ENCODE measurements around the gene ZNF592. TPM values are rescaled to one million over a fixed set of nuclear protein-coding genes. Genes with fewer than 3 reads are reported as not detected.

Gene ZNF592
- polyA plus RNA-seq, 2 of the 4 experiments (the other 2 are of a cell fraction): 12.4 to 13.9 TPM

GRCh38 chr15:84799511-84800187, 51.3 kb downstream of the ZNF592 start:
- Histone ChIP-seq H3K4me3 (no peak overlapping the region), H3K4me1 (no peaks in the 10 kb centered on the region), H3K4me2 (no peak overlapping the region), H3K9me3 (no peaks in the 10 kb centered on the region), H3K27ac (no peak overlapping the region)
- DNase-seq (ENCODE audit: low read depth in 1 of 2, low spot score in 1 of 2): no peak
- 88% methylated on average over 10 of the region's 10 CpGs for WGBS (ENCODE audit: missing lambda C conversion rate)
- peak in 1 of 2 experiments; percentile 13; a peak in 2 of 6 replicates for ATAC-seq
- POLR2A ChIA-PET: no interaction called here
- no peak for TF ChIP-seq KDM5A (IDR thresholded peaks at IDR 0.05)
- TF ChIP-seq NFE2L2 (conservative IDR thresholded peaks at IDR 0.05; ENCODE audit: low read length): no peak
- TF ChIP-seq KDM1A (IDR thresholded peaks at IDR 0.05; ENCODE audit: low read depth): no peak
- TF ChIP-seq MAFK (IDR thresholded peaks at IDR 0.05; ENCODE audit: partially characterized antibody): no peak
- no peak for TF ChIP-seq RARB (CRISPR knock-in tag; IDR thresholded peaks at IDR 0.05)
- no peak for TF ChIP-seq ZC3H11A (IDR thresholded peaks at IDR 0.05)
- no peak for TF ChIP-seq CHD2 (IDR thresholded peaks at IDR 0.05; ENCODE audit: low read length, partially characterized antibody)
- no peak for TF ChIP-seq PBX3 (IDR thresholded peaks at IDR 0.05)
- TF ChIP-seq TP53 (CRISPR knock-in tag; IDR thresholded peaks at IDR 0.05): no peak
- CTCF ChIA-PET: interaction anchor here (0.6 to 1.2 kb wide), 2 partner anchors 33 to 136 kb away, joined by 3 to 4 read pairs; no protein-coding TSS in a partner anchor
- no peak for FAIRE-seq

DNA sequence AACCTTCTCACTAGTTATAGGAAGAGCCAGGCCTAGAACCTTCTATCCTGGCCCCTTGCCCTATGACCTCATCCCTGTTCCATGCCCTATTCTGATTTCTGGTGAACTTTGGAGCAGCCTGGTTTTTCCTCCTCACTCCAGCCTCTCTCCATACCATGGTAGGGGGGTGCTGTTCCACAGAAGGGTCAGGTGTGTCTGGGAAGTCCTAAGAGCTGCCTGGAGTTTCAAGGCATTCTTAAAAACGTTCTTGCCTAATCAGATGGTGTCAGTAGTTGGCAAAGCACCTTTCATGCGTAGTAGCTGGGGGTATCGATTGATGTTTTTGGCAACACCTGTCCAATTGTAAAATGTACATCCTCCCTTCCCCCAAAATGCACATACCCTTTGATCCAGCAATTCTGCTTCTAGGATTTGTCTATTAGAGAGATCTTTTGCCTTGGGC, 52.0 kb downstream of the ZNF592 start:
- CTCF ChIA-PET: interaction anchor here (1.2 kb wide), 2 partner anchors 8 to 33 kb away, joined by 3 read pairs; no protein-coding TSS in a partner anchor
- ATAC-seq: no peak
- Histone ChIP-seq H3K9me3 (no peaks in the 10 kb centered on the region), H3K27ac (no peak overlapping the region), H3K4me3 (no peak overlapping the region), H3K4me2 (no peak overlapping the region), H3K4me1 (no peaks in the 10 kb centered on the region)
- TF ChIP-seq, protein P1, sequence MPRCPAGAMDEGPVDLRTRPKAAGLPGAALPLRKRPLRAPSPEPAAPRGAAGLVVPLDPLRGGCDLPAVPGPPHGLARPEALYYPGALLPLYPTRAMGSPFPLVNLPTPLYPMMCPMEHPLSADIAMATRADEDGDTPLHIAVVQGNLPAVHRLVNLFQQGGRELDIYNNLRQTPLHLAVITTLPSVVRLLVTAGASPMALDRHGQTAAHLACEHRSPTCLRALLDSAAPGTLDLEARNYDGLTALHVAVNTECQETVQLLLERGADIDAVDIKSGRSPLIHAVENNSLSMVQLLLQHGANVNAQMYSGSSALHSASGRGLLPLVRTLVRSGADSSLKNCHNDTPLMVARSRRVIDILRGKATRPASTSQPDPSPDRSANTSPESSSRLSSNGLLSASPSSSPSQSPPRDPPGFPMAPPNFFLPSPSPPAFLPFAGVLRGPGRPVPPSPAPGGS (IDR thresholded peaks at IDR 0.05): no peak
- TF ChIP-seq NPAS2 (CRISPR knock-in tag; IDR thresholded peaks at IDR 0.05; ENCODE audit: borderline replicate concordance) (no peak), MAZ (IDR thresholded peaks at IDR 0.05; ENCODE audit: borderline replicate concordance, low read depth, low read length) (no peak)
- POLR2A ChIA-PET: no interaction called here
- 73% methylated on average over 3 of the region's 3 CpGs for WGBS (ENCODE audit: missing lambda C conversion rate)
- DNase-seq (ENCODE audit: low read depth in 1 of 2, low spot score in 1 of 2): no peak
- no peak for FAIRE-seq

DNA sequence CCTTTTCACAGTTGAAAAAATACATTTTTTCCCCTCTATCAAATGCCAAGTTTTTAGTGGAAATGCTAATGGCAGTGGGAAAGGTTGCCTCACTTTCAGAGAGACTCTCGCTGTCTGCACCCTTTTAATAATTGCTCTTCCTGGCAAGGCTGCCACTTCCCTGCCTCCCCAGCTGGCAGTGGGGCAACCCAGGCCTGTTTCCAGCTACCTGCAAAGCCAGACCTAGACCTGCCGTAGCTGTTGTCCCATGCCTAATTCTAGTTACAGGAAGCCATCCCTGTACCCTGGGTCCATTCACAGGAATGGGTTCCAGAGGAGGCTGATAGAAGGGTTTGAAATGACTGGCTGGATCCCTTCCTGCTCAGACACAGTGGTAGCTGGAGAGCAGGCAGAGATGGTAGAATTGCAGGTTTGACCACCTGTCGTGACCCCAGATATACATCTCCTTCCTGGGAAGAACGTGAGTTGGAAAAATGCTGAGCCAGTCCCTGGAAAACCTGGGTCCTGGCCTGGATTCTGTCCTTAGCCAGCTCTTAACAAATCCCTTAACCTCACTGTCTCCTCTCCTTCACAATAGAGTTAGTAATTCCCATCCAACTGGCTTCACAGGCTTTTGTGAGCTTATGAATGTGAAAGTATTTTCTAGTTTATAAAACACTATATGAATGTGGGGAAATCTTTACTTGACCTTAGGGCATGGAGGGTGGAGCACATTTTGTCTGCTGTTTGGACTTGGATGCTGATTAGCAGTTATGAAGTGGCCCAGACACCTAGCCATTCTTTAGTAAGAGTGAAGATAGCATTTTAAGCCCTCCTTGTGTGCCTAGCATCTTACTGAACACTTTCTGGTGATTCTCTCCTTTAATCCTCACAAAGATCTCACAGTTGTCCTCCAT, 55.9 kb downstream of the ZNF592 start:
- CTCF ChIA-PET: interaction anchor here (0.6 kb wide), 1 partner anchor 83 kb away, joined by 3 read pairs; no protein-coding TSS in a partner anchor
- DNase-seq (ENCODE audit: low read depth in 1 of 2, low spot score in 1 of 2): no peak
- H3K4me1 ChIP-seq: no peaks in the 10 kb centered on the region
- TF ChIP-seq HMGXB4 (CRISPR knock-in tag; IDR thresholded peaks at IDR 0.05; ENCODE audit: borderline replicate concordance) (no peak), JUNB (IDR thresholded peaks at IDR 0.05) (no peak), MAFK (IDR thresholded peaks at IDR 0.05; ENCODE audit: partially characterized antibody) (no peak), HOXB5 (CRISPR knock-in tag; IDR thresholded peaks at IDR 0.05) (no peak), RFX5 (IDR thresholded peaks at IDR 0.05) (no peak), ZFP36 (IDR thresholded peaks at IDR 0.05; ENCODE audit: borderline replicate concordance, partially characterized antibody) (no peak), CHD4 (IDR thresholded peaks at IDR 0.05; ENCODE audit: borderline replicate concordance) (no peak), EHMT2 (IDR thresholded peaks at IDR 0.05; ENCODE audit: low read depth) (no peak), CEBPB (IDR thresholded peaks at IDR 0.05) (no peak)
- TF ChIP-seq, protein P2, sequence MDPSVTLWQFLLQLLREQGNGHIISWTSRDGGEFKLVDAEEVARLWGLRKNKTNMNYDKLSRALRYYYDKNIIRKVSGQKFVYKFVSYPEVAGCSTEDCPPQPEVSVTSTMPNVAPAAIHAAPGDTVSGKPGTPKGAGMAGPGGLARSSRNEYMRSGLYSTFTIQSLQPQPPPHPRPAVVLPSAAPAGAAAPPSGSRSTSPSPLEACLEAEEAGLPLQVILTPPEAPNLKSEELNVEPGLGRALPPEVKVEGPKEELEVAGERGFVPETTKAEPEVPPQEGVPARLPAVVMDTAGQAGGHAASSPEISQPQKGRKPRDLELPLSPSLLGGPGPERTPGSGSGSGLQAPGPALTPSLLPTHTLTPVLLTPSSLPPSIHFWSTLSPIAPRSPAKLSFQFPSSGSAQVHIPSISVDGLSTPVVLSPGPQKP (IDR thresholded peaks at IDR 0.05; ENCODE audit: low read depth, low read length): no peak
- POLR2A ChIA-PET: no interaction called here
- no peak overlapping the region for H3K27ac ChIP-seq
- ATAC-seq: no peak
- H3K4me3 ChIP-seq: no peak overlapping the region
- 89% methylated on average over 4 of the region's 4 CpGs for WGBS (ENCODE audit: missing lambda C conversion rate)
- no peaks in the 10 kb centered on the region for H3K9me3 ChIP-seq
- FAIRE-seq: no peak
- H3K4me2 ChIP-seq: no peak overlapping the region
